ENCODE measurements around the gene UNC13A.

UNC13A gene

DNA sequence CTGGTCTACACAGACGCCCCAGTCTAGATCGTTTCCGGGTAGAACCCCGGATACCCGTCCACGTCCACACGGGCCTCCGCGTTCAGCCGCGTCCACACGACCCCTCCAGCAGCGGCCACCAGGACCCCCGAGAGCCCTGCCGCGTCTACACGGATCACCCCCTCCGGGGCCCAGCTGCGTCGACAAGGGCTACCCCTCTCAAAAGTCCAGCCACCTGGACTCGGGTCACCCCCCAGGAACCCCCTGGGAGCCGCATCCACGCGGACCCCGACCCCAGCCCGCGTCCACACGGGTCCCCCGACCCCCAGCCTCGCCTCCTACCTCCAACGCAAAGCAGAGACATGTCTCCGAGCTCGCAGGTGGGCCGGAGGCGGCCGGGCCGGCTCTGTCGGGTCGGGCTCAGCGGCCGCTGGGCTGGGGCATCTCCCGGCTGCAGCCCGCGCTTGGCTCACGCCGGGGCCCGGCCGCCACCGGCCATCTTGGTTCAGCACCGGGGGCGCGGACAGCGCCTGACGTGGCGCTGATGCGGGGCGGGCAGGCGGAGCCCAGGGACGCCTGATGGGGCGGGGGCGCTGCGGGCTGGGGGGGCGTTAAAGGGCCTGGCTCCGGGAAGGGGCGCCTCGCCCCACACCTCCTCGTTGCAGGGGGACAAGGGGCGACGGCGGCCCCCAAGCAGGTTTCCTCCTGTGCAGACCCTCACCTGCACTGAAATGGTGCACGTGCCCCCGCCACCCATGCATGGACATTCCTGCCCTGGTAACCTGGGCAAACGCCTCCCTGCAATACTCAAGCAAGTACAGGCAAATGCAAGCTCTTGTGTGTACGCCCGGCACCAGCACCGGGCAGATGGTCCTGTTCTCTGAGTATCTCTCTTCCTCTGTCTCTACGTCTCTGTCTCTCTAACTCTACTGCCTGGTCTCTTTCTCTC lies at the start of gene UNC13A:
TSS of gene UNC13A (minus strand) at position 498 of the 928 bp plus-strand sequence. CDS start at position 343, 155 bp downstream.
- no peak for DNase-seq

DNA sequence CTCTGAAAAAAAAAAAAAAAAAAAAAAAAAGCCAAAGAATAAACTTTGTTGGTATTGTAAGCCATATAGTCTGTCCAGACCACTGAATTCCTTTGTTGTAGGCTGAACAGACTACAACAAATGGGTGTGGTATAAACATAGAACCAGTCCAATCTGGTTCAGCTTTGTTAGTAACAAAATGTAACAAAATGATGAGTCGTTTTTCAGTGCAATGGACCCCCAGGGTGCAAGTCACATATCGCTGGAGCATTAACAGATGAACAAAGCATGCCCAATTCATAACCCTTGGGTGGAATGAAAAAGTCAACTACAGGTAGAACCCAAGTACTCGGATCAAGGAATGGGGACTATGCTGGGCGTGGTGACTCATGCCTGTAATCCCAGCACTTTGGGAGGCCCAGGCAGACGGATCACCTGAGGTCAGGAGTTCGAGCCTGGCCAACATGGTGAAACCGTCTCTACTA lies 49.6 kb upstream of the UNC13A start:
- no peak for DNase-seq

DNA sequence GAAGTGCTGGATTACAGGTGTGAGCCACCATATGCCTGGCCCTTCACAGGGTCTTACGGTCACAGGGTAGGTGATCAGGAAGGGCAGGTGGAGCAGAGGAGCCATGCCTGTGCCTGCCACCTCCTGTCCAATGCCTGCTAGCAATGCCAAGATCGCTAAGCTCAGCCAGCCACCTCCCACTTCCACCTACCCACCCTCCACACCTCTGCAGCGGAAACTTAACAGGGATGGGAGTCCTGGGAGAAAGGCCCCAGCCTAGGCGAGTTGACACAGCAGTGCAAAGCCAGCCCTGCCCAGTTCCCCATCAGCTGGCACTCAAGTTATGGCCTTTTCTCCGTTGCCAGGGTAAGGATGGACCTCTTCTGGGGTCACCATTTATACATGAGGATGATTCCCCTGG lies 47.3 kb upstream of the UNC13A start:
- no peak for DNase-seq

DNA sequence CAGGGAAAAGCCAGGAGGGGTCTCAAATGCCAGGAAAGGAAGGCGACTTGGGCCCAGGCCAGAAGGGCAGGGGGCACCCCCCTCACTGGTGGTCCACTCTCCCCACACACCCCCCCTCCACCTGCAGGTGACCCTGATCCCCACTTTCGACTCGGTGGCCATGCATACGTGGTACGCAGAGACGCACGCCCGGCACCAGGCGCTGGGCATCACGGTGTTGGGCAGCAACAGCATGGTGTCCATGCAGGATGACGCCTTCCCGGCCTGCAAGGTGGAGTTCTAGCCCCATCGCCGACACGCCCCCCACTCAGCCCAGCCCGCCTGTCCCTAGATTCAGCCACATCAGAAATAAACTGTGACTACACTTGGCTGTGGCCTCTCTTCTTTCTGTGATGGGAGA lies 46.0 kb upstream of the UNC13A start:
- DNase-seq, result no peak

DNA sequence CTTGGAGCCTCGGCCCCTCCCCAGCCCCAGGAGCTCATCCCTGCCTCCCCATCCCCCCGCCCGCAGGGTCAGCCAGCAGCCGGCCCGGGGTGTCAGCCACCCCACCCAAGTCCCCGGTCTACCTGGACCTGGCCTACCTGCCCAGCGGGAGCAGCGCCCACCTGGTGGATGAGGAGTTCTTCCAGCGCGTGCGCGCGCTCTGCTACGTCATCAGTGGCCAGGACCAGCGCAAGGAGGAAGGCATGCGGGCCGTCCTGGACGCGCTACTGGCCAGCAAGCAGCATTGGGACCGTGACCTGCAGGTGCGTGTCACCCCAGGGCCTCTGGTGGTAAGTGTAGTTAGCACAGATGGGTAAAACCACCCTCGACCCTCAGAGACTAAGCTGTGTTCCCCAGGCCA lies 45.0 kb upstream of the UNC13A start:
- no peak for DNase-seq

DNA sequence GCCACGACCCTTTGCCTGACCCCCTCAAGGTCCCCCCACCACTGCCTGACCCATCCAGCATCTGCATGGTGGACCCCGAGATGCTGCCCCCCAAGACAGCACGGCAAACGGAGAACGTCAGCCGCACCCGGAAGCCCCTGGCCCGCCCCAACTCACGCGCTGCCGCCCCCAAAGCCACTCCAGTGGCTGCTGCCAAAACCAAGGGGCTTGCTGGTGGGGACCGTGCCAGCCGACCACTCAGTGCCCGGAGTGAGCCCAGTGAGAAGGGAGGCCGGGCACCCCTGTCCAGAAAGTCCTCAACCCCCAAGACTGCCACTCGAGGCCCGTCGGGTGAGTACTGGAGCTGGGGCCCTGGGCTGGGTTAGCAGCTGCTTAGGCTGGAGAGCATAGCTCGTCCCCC lies 39.7 kb upstream of the UNC13A start:
- DNase-seq, result no peak

DNA sequence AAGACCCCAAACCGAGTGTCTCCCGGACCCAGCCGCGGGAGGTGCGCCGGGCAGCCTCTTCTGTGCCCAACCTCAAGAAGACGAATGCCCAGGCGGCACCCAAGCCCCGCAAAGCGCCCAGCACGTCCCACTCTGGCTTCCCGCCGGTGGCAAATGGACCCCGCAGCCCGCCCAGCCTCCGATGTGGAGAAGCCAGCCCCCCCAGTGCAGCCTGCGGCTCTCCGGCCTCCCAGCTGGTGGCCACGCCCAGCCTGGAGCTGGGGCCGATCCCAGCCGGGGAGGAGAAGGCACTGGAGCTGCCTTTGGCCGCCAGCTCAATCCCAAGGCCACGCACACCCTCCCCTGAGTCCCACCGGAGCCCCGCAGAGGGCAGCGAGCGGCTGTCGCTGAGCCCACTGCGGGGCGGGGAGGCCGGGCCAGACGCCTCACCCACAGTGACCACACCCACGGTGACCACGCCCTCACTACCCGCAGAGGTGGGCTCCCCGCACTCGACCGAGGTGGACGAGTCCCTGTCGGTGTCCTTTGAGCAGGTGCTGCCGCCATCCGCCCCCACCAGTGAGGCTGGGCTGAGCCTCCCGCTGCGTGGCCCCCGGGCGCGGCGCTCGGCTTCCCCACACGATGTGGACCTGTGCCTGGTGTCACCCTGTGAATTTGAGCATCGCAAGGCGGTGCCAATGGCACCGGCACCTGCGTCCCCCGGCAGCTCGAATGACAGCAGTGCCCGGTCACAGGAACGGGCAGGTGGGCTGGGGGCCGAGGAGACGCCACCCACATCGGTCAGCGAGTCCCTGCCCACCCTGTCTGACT lies 39.0 kb upstream of the UNC13A start:
- DNase-seq, result no peak

DNA sequence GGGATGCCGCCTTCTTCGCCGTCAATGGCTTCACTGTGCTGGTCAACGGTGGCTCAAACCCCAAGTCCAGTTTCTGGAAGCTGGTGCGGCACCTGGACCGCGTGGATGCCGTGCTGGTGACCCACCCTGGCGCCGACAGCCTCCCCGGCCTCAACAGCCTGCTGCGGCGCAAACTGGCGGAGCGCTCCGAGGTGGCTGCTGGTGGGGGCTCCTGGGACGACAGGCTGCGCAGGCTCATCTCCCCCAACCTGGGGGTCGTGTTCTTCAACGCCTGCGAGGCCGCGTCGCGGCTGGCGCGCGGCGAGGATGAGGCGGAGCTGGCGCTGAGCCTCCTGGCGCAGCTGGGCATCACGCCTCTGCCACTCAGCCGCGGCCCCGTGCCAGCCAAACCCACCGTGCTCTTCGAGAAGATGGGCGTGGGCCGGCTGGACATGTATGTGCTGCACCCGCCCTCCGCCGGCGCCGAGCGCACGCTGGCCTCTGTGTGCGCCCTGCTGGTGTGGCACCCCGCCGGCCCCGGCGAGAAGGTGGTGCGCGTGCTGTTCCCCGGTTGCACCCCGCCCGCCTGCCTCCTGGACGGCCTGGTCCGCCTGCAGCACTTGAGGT lies 38.1 kb upstream of the UNC13A start:
- DNase-seq, result no peak

DNA sequence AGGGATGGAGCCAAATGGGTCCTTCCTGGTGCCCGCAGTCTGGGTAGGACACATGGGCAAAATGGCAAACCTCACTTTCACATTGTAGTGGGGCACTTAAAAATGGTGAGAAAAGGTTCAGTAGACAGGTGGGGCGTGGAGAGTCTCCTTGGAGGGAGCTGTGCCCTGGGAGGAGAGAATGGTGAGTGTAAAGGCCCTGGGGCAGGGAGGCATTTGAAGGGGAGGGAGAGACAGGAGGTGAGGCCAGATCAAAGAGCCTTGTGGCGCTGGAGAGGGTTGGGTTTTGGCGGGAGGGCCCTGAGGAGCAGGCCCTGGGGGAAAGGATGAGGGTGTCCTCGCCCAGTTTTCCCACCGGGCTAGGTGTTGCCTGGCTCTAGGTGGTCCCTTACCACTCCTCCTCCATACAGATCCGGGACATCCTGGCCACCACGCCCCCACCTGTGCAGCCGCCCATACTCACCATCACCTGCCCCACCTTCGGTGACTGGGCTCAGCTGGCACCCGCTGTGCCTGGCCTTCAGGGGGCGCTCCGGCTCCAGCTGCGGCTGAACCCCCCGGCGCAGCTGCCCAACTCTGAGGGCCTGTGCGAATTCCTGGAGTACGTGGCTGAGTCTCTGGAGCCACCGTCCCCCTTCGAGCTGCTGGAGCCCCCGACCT lies 37.4 kb upstream of the UNC13A start:
- DNase-seq, result no peak

DNA sequence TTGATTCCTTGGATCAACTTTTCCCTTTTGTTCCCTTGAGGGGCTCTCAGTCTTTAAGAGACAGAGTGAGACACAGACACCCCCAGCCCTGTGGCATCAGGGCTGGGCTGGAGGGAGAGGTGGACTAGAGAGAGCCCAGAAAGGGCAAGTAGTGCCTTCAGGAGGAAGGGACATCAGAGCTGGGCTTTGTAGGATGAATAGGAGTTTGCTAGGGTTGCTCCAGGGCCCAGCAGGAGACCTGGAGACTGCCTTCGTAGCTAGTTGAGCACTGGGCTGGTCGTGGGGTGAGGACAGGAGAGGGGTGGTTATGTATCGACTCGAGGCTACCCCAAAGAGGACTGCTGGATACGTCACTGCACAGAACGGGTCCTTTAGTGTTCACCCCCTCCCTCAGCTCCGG lies 36.5 kb upstream of the UNC13A start:
- no peak for DNase-seq

DNA sequence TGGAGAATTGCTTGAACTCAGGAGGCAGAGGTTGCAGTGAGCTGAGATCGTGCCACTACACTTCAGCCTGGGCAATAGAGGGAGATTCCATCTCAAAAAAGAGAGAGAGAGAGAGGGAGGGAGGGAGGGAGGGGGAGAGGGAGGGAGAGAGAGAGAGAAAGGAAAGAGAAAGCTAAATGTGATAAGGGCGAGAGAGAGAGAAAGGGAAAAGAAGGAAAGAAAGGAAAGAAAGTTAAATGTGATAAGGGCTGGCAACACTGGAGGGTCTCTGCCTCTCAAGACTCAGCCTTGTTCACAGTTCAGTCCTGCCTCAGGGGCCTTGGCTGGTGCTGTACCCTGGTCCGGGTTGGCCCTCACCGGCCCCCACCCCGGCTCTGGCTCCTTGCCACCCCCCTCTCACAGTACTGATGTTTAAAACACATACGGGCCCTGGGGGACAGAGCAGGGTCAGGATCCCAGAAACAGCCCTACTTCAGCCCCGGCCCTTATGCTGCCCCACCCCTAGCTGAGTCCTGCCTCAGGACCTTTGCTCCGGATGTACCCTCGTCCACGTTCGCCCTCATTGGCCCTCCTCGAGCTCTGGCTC lies 34.6 kb upstream of the UNC13A start:
- no peak for DNase-seq

DNA sequence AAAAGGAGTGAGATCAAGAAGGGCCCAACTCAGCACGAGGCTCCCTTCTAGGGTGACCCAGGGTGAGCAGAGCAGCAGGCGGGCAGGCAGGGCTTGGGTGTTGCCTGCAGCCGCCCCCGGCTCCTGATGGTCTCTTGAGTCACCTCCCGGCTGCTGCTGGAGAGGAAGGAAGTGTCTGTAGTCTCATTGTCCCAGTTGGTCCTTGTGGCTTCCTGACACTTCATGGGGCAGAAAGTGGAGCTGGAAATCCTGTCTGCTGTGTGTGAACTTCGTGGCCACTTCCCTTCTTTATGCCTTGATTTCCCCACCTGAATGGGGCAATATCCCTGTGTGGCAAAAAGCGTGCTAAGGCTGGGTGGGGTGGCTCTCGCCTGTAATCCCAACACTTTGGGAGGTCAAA lies 33.7 kb upstream of the UNC13A start:
- no peak for DNase-seq

DNA sequence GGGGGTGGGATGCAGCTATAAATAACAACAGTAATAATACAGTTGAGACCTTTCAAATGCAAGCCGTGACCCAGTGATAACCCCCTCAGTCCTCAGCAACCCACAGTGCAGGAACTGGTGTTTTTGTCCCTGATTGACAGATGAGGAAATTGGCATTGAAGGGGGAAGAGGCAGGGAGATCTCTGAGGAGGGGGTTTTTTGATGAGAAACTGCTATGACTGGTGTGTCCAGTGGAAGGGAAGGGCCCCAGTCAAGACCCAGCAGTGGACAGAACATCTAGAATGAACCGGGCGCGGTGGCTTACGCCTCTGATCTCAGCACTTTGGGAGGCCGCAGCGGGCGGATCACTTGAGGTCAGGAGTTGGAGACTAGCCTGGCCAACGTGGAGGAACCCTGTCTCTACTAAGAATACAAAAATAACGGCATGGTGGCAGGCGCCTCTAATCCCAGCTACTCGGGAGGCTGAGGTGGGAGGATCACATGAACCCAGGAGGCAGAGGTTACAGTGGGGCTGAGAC lies 33.0 kb upstream of the UNC13A start:
- DNase-seq, result no peak

DNA sequence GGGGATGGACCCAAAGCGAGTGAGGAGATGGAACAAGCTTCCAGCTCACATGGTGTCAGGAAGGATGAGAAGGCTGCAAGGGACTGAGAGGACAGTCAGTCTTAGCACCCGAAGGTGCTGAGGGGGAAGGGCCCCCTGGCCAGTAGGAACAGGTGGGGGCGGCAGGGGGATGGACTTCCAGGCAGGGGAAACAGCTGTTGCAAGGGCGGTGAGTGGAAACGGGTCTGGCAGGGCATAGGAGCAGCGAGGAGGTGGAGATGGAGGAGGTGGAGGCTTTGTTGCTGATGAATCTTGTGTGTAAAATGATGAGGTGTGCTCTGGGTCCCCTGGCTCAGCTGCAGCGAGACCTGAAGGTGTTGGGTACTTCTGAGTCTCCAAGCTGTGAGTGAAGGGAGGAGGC lies 32.3 kb upstream of the UNC13A start:
- no peak for DNase-seq

DNA sequence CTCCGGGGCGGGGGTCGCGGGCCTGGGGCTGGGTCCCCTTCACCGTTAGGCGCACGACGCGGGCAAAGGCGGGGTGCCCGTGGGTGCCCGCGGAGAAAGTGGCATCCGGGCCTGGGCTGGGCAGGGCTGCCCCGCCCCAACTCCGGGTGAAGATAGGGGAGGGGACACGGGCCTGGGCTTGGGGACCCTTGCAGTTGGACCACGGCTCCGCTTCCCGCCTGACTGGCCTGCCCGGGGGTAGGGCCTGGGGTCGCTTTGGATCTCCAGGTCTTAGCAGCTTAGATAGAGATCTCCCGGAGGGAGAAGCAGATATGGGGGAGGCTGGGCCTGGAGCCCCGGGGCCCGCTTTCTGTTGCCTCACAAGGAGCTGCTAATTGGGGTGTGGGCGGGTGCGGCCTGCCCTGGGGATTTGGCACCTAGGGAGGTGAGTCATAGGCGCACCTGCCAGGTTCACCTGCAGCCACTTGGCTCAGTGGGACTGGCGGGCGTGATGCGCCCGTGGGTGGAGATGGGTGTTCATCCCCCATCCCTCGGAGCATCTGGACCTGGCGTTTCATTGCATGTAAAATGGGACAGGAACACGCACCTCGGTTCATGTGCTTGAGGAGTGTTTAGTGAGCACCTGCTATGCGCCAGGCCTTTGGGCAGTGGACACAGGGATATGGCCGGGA lies 31.7 kb upstream of the UNC13A start:
- peak; percentile 7 for DNase-seq

DNA sequence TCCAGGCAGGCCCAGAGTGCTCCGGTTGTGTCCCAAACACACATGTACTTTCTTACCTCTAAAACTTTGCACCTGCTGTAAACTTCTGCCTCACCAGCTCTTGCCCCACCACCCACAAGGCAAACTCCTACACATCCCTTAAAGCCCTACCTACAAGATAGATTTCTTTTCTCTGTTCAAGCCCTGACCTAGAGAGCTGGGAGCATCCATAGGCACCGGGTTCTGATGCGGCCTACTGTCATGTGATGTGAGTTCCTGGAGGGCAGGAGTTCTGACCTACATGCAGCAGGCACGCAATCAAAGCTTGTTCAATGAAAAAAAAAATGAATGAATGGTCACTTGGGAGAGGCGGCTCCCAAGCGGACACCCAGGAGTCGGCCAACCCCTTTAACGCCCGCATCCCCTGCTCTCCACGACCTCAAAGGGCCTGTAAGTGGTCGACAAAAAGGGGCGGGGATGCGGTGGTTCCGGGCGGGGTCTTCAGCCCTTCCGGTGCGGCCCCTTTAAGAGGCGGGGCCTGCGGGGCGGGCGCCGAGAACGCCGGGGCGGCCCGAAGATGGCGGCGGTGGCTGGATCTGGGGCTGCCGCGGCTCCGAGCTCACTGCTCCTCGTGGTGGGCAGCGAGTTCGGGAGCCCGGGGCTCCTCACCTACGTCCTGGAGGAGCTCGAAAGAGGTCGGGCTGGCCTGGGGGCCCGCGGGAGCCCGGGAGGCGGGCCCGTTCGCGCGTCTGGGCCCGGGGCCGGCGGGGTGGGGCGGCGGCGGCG lies 31.0 kb upstream of the UNC13A start, which contains the start of gene MAP1S:
TSS of gene MAP1S (plus strand) at position 534 of the 765 bp plus-strand sequence. CDS start at position 557, 23 bp downstream.
- DNase-seq, result no peak

DNA sequence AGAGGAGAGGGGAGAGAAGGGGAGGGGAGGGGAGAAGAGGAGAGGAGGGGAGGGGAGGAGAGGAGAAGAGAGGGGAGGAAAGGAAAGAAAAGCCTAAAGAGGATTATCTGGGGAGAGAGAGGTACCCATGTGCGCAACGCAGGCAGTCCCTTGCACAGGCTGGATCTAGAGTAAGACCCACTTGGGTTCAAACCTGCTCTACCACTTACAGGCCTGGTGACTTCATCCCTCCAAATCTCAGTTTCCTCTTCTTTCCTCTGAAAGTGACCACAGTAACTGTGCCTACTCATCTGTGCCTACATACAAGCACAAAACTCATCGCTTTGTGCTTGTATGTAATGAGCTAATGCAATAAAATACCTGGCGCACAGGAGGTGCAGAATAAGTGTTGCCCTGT lies 30.4 kb upstream of the UNC13A start:
- no peak for DNase-seq

DNA sequence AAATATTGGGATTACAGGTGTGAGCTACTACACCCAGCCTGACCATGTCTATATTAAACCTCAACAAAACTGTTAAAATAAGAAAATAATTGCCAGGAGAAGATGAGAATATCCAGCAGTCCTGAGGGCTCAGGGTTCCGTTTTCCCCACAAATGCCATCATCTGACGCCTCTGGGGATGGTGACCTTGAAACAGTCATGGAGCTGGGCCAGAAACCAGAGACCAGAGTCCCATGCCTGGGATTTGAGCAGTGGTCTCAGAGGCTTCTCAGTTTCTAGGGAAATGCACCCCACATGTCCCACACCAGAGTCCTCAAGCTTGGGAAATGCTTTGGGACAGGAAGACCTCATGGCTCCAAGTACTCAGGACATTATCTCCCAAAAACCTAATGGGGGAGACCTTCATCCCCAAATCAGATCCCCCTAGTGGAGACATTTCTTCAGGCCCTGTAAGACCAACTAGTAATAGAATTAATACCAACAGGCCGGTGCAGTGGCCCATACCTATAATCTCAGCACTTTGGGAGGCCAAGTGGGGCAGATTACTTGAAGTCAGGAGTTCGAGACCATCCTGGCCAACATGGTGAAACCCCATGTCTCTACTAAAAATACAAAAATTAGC lies 28.3 kb upstream of the UNC13A start:
- no peak for DNase-seq

DNA sequence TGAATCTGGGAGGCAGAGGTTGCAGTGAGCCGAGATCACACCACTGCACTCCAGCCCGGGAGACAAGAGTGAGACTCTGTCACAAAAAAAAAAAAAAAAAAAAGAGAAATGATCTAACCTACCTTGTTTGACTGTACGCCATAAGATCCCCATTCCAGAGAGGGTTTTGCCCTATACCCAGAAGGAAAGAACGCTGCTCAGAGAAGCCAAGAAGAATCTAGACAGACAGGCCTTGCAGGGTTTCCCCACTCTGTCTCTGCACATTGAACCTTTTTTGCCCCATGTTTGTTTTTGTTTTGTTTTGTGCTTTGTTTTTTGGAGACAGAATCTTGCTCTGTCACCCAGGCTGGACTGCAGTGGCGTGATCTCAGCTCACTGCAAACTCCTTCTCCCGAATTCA lies 23.7 kb upstream of the UNC13A start:
- DNase-seq, result no peak

DNA sequence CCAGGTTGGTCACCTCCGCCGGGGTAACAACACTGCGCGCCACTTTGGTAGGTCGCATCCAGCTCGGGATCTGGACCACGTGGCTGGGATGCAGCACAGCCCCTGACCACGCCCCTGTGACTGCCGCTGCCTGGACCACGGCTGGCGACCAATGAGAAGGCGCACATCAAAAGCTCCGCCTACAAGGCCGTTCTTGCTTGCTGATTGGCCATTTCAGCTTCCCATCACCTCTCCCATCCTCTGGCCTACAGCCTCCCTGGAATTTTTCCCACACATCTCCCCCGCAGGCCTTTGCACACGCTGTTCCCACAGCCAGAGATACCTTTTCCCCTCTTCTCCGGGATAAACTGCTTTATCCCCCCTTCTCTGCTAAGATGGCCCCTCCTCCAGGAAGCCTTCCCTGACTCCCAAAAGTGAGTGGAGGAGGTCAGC lies 18.6 kb upstream of the UNC13A start:
- DNase-seq, result no peak

Measured in DMS153 (cell line).